Mononuclear cell (primary cell): ENCODE data around the gene BACH2. TPM values are rescaled to one million over a fixed set of nuclear protein-coding genes. Genes with fewer than 3 reads are reported as not detected.
A peak's percentile ranks its signal among the peaks of the same experiment; 100 is the strongest.

Source experiments
- H3K27me3 ChIP-seq: 2 replicates; pipeline ENCODE4 v1.6.0; 2011; ENCODE audit warnings: low read length, control low read depth; ENCODE audit not compliant: insufficient read depth
- H3K4me1 ChIP-seq: 2 replicates; pipeline ENCODE4 v1.5.1; 2011; ENCODE audit warnings: mild to moderate bottlenecking, low read length, control low read depth; ENCODE audit not compliant: insufficient read depth
- H3K4me3 ChIP-seq: 2 replicates; pipeline ENCODE4 v1.5.1; 2011; ENCODE audit warnings: mild to moderate bottlenecking, low read length, moderate library complexity
- H3K9me3 ChIP-seq: 2 replicates; pipeline ENCODE4 v1.5.1; 2011; ENCODE audit warnings: low read depth, mild to moderate bottlenecking, control low read depth, low read length
- total RNA-seq: library from RNA; depleted of rRNA; stranded (reverse); fragments of >200 nt; gene quantifications from one replicate; pipeline ENCODE4 v1.2.3, GENCODE V29; 2012

The BACH2 gene
- total RNA-seq, 1 donor = 37.6 TPM

DNA sequence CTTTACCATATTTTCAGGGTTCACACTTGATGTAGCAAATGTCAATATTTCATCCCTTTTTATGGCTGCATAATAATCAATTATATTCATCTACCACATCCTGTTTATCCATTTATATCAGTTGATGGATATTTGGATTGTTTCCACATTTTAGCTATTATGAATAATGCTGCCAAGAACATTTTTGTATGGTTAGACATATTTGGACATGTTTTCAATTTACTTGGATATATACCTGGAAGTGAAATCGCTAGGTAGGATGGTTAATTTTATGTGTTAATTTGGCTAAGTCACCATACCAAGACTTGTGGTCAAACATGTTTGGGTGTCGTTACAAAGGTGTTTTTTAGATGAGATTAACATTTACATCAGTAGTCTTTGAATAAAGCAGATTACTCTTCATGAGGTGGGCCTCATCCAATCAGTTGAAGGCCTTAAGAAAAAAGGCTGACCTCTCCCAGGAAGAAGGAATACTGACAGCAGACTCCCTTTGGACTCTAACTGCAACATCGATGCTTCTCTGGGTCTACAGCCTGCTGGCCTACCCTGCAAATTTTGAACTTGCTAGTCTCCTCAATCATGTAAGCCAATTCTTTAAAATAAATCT is 196.5 kb downstream of the BACH2 start:
- Histone ChIP-seq H3K4me1 (peaks cover 71% of the 10 kb centered on the region), H3K4me3 (no peak overlapping the region), H3K27me3 (no peaks in the 10 kb centered on the region), H3K9me3 (no peaks in the 10 kb centered on the region)

DNA sequence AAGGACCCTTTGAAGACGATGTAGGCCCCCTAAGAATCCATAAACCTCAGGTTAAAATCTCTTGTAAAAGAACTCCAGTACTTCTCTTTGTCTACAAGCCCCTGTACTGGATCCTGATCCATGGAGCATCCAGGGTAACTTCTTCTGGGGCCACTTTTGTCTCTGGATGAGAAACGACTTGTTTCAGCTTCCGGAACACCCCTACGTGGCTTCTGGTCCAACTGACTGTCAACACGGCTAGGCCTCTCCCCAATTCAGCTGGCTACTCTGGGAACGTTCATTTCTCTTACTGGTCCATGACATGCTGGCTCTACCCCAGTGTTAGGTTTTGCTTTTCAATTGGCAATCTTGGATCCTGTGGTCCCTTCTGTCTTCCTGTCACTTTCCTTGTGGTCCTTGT is 198.0 kb downstream of the BACH2 start:
- H3K4me1 ChIP-seq = peaks cover 55% of the 10 kb centered on the region
- no peak overlapping the region for H3K4me3 ChIP-seq
- H3K9me3 ChIP-seq = no peaks in the 10 kb centered on the region
- H3K27me3 ChIP-seq = no peaks in the 10 kb centered on the region

DNA sequence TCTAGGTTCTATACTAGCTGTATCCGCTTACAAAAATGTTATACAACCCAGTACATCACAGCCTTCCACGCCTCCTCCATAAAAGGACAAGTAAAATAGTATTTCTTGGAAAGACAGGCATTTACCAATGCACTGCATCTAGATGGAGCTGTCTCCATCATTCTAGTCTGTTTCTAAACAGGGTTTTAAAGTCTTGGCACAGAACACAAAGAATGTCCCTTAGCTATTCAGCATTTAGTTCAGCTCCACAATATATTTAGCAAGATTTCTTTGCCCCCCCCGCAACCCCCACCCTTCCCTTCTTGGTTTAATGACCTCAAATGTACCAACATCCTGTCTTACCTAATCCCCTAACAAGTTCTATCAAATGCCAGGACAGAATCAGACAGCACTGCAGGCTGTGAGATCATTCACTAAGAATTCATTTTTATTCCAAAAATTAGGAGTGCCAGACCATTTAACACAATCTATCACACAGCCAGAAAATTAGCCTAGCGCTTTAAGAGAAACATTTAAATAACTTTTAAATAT is 198.6 kb downstream of the BACH2 start:
- Histone ChIP-seq H3K4me3 (no peak overlapping the region), H3K27me3 (no peaks in the 10 kb centered on the region), H3K9me3 (no peaks in the 10 kb centered on the region), H3K4me1 (peaks cover 50% of the 10 kb centered on the region)

DNA sequence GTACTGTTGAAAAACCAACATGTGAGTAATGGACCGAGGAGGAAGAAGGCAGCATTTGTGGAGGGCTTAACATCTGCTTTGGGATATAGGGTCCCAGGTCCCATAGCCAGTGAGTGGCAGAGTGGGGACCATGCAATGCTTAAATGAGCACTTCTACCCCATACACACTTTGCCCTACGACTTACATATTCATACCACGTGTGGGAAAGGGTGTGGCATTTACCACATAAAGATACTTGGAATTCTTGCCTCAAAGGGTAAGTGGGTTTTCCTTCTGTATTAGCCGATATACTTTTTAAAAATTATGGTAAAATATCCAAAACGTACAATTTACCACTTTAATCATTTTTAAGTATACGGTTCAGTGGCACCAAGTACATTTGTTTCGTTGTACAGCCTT is 199.3 kb downstream of the BACH2 start:
- H3K4me1 ChIP-seq = peaks cover 46% of the 10 kb centered on the region
- H3K27me3 ChIP-seq = no peaks in the 10 kb centered on the region
- no peak overlapping the region for H3K4me3 ChIP-seq
- H3K9me3 ChIP-seq = no peaks in the 10 kb centered on the region

DNA sequence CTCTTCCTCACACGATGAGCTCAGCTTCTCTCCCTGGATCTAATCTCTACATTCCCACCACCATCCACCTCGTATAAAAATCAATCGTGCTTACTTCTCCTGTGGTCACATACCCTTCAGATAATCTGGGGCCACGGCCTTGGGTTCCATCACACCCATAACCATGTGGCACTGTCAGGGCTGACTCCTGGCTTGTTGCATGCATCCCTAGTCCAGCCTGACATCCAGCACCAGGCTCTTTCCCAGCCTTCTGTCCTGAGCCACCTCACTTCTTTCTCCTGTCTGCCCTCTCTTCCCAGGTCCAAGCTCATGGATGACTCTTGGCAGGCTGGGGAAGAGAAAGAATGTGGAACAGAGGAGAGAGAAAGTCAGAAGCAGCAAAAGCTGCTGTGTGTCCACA is 199.8 kb downstream of the BACH2 start:
- H3K4me3 ChIP-seq = no peak overlapping the region
- no peaks in the 10 kb centered on the region for H3K27me3 ChIP-seq
- no peaks in the 10 kb centered on the region for H3K9me3 ChIP-seq
- peaks cover 42% of the 10 kb centered on the region for H3K4me1 ChIP-seq

DNA sequence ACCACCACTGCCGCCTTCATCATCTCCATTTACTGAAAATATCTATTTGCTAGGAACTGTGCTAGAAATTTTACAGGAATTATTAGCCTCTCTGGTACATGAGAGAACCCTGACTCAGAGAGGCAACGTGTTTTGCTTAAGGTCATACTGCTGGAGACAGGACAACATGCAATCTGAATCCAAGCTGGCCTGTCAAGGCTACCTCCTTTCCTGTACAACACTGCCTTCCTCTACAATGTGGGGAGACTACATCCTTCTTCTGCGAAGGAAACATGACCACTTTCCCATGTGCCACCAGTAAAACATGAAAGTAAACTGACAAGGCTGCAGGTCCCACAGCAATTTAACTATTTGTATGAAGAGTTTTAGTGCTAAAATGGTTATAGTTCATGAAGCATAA is 200.9 kb downstream of the BACH2 start:
- H3K4me1 ChIP-seq = peaks cover 38% of the 10 kb centered on the region
- no peak overlapping the region for H3K4me3 ChIP-seq
- H3K27me3 ChIP-seq = no peaks in the 10 kb centered on the region
- no peaks in the 10 kb centered on the region for H3K9me3 ChIP-seq

DNA sequence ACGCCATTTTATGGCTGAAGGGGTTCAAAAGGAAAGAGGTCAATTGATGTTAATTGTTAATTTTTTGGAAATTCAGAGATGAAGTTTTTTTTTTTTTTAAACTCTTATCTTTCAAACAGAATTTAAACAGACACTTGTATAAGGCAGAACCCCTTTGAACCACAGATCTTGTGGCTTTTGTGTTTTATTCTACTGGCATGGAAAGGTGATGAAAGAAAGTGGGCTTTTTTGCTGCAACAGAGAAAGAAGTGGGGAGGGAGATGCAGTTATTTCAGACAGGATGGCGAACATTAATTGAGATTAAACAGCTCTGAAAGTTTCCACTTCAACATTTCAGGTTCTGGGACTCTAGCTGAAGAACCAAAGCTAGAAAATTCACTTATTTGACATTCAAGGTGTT is 201.5 kb downstream of the BACH2 start:
- no peaks in the 10 kb centered on the region for H3K27me3 ChIP-seq
- H3K4me3 ChIP-seq = no peak overlapping the region
- H3K9me3 ChIP-seq = no peaks in the 10 kb centered on the region
- H3K4me1 ChIP-seq = peaks cover 38% of the 10 kb centered on the region

DNA sequence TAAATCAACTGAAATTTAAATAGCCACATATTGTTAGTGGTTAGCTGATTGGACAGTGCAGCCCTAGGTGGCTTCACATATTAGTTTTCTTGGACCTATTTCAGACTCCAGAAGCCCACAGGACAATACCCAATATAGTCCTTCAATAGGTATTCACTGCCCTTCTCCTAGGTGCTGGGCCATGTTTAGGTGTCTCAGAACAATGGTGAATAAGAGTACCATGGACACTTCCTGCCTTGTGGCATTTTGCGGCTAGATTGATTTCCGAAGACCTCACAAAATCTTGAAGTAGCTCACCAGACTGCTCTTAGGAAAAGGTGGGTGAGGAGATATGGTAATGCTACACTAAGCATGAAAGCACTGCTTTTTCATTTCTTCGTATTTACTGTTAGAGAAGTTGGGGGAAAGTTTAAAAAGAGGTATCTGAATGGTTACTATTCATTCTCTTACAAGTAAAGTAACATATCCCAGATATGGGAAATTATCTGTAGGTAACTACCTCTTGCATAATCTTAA is 203.0 kb downstream of the BACH2 start:
- Histone ChIP-seq H3K4me3 (no peak overlapping the region), H3K27me3 (no peaks in the 10 kb centered on the region), H3K9me3 (no peaks in the 10 kb centered on the region), H3K4me1 (peaks cover 30% of the 10 kb centered on the region)

DNA sequence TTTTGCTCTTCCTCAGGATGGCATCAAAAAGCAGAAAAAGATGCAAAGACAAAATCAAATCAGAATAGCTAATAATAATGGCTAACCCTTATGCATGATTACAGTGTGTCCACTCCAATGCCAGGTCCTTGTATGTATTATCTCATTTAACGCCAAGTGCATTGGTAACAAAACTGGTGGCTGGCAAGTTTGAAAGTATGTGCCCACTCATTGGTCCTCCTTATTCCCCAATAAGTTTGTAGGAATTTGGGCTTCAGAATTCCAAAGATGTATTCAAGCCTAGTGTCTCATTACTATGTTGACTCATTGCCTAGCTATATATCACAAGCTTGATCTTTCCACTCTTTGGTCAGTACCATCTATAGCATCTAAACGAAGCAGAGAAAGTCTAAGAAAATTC is 205.8 kb downstream of the BACH2 start:
- Histone ChIP-seq H3K4me1 (peaks cover 14% of the 10 kb centered on the region), H3K9me3 (no peaks in the 10 kb centered on the region), H3K27me3 (no peaks in the 10 kb centered on the region), H3K4me3 (no peak overlapping the region)

DNA sequence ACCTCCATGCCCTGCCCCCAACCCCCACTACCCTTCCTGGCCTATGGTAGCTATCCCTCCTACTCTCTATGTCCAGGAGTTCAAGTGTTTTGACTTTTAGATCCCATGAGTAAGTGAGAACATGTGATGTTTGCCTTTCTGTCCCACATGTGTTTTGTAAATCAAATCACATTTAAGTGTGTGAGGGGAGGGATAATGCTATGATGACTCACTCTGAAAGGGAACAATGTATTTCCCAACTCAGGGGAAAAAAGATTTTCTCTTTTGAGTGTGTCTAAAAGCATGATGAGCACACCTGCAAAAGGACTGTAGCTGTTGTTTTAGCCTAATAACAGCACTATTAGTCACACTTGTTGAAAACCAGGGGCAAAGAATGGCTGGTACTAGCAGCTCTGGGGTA is 208.6 kb downstream of the BACH2 start:
- H3K4me1 ChIP-seq = peaks cover 33% of the 10 kb centered on the region
- no peaks in the 10 kb centered on the region for H3K9me3 ChIP-seq
- H3K4me3 ChIP-seq = no peak overlapping the region
- H3K27me3 ChIP-seq = no peaks in the 10 kb centered on the region

DNA sequence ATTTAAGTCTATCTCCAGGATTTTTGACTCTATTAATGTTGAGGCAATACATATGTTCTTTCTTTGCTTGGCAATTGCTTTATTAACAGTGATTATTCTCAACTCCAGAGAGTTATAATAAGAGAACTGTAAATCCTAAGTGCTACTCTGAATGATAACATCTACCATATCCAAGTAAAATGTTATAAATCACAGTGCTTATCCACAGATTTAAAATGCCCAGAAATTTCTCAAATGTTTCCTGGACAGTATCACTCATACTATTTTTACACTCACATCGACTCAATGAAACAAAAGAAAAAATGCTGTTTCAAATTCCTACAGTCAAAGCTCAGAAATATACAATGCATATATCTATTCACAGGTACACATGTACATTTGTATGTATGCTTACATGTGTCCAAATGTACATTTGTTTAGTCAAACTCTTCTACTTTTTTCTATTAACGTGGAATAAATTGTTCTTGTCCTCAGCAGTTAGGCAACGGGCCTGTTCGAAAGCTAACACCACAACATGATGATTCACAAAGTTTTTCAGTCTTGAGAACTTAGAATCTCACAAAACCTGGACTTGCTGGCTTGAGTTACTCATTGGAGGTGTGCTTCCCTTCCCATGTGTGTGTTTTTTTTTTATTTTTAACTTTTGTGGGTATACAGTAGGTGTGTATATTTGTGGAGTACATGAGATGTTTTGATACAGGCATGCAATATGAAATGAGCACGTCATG is 209.4 kb downstream of the BACH2 start:
- no peaks in the 10 kb centered on the region for H3K9me3 ChIP-seq
- no peak overlapping the region for H3K4me3 ChIP-seq
- peaks cover 37% of the 10 kb centered on the region for H3K4me1 ChIP-seq
- no peaks in the 10 kb centered on the region for H3K27me3 ChIP-seq

DNA sequence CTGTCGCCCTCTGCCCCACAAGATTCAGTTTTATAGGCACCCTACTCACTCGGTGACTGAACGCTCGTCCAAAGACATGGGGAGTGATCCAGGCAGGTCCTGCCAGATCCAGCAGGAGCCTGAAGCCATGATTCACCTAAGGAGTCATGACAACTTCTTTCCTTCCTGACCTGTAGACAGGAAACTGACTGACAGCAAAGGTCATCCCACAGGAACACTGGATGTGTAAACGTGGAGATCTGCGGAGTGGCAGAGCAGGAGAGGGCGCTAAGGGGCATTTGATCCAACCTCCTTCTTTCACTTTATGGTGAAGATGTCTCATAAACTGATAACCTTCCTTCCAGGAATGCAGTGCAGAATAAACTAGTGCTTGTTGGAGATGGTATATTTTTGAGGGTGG is 210.1 kb downstream of the BACH2 start:
- H3K9me3 ChIP-seq = no peaks in the 10 kb centered on the region
- H3K27me3 ChIP-seq = no peaks in the 10 kb centered on the region
- peaks cover 42% of the 10 kb centered on the region for H3K4me1 ChIP-seq
- no peak overlapping the region for H3K4me3 ChIP-seq

DNA sequence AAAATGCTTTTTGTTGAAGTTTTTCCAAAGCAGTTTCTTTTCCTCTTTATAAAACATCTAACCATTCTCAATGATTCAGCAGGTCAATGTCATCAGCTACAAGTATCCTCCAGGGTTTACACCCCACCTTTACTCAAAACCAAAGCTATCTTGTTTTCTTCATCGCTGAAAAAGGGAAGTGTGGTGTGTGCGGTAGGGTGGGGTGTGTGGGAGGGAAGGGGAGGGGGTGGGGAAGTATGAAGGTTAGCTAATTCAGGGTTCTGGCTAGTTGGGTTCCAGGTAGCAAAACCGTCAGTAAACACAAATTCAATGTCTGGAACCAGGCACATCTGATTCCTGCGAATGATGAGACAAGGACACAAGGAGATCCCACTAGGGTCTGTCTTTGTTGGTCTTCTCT is 212.8 kb downstream of the BACH2 start:
- H3K9me3 ChIP-seq = no peaks in the 10 kb centered on the region
- H3K4me1 ChIP-seq = peaks cover 57% of the 10 kb centered on the region
- H3K27me3 ChIP-seq = no peaks in the 10 kb centered on the region
- H3K4me3 ChIP-seq = no peak overlapping the region

DNA sequence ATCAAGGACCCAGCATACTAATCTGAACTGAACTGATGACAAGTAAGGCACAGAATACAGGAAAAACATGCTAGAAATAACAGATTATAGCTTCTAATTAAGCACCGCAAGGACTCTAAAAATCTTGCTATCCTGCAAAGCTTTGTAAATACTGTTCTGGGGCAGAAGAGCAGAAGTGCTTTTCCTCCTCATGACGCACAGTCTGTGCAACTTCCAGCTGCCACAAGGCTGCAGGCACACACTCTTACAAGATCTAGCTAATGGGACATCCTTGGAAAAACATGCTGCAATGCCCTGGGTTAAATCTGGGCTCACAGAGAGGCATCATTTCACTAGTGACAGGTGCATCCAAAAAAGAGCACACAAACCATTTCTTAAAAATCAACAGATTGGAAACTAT is 213.8 kb downstream of the BACH2 start:
- Histone ChIP-seq H3K4me3 (no peak overlapping the region), H3K9me3 (no peaks in the 10 kb centered on the region), H3K4me1 (peaks cover 55% of the 10 kb centered on the region), H3K27me3 (no peaks in the 10 kb centered on the region)

DNA sequence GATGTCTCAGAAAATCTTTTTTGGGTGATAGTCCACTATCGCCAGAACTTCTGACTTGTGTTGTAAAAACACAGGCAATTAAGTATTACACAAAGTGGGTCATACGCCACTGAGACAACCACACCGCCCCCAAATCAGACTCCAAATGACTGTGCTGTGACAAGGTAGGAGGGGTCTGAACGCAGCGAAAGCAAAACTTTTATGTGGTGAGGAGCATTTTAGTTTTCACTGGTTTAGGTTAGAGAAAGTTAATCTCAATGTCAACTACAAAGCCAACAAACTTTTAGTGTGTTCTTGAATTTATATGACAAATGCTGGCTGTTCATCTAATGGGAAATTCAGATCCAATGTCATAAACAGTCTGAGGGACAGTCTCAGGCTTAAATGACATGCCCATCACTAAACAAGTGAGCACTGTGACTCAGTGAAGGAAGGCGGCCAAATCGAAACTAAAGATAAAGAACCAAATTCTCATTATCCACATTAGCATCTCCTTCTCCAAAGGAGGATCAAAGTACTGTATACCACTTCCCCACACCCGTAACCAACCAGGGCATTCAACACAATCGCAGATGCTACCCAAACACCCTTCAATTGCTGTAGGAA is 215.7 kb downstream of the BACH2 start:
- H3K4me1 ChIP-seq = peaks cover 51% of the 10 kb centered on the region
- H3K4me3 ChIP-seq = peak overlapping the region; percentile 35
- no peaks in the 10 kb centered on the region for H3K27me3 ChIP-seq
- H3K9me3 ChIP-seq = no peaks in the 10 kb centered on the region
